HG03139 (cell line): ENCODE results near the gene CD33.

Source experiments
- ATAC-seq: cut with Tn5 transposase; IDR thresholded peaks from one replicate; pipeline ENCODE4 v1.9.1; 2021; ENCODE audit not compliant: unreplicated experiment

The CD33 gene

DNA sequence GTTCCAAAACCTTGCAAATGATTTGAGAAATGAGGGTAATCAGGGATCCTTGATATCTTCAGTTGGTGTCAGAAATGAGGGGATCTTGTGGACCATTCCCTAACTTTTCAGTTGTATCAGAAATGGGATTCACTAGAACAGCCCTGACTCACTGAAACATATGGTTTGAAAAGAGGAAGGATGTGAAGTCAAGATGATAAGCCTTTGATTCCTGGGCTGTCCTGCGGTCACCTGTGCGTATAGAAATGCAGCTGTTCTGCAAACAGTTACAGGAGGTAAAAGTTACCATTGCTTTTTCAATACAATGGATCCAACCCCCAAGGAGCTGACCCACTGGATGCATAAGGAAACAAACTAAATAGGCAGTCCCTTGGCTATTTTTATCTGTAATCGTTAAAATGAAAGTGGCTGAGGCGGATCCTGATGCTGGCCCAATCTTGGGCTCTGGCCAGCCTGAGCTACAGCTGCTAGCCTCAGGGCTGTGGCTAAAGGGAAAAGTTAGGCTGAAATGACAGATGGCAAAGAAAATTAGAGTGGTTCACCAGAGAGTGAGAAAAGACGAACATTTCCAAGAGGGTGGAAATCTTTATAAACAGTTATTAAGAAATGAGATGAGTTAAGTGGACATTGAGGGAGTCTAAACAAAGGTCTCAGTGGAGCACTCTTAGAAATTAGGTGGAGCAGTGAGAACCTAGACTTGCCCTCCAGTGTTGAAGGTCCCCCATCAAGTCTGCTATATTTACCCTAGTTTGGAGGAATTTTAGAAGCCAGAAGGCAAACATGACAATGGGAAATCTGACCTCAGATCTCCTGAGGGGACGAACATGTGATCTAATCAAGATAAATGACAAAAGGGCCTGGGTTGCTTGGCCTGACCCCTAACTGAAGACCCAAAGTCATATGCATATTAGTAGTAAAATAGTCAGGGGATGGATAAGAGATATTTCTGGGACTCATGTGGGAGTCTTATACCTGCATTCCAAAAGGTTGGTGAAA lies 33.6 kb downstream of the CD33 start:
- ATAC-seq, result no peak

GRCh38 chr19:51259348-51260245 lies 34.7 kb downstream of the CD33 start:
- no peak for ATAC-seq

DNA sequence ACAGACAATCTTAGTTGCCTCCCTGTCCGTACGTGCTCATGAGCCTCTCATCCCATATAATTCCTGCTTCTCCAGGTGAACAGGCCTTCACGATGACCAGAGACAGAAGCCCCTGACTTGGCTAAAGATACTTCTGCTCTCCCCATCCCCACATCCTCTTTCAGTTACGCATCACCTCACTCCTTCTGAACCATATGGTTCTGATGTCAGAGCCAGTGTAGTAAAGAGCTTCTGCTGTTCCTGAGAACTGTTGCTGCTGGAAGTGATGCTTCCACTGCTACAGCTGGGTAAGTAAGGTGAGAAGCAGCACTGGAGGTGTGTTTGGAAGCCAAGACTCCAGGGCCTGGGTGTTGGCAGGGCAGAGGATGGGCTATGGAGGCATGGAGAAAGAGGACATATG lies 38.9 kb downstream of the CD33 start:
- ATAC-seq, result no peak

DNA sequence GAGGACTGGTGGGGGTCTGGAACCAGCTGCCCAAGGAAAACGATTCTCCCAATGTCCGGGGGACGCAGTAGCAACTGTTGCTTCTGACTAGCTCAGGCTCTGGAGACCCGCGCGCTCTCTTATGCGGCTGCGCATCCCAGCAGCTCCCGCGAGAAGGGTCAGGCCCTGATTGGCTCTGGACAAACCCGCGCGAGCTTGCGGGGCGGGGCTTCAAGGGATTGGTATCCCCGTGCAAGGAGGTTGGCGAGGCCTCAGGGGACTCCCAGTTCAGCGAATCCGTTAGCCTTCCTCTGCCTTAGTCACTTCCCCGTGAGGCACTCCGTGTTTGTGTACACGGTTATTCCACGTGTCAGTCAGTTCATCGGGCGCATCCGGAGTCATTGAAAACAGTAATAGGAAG lies 46.2 kb downstream of the CD33 start:
- no peak for ATAC-seq

GRCh38 chr19:51272183-51272810 lies 47.4 kb downstream of the CD33 start:
- ATAC-seq, result no peak

- no peak for ATAC-seq
Measured at GRCh38 chr19:51274049-51274770, 49.3 kb downstream of the CD33 start.

- ATAC-seq, result no peak
Measured at GRCh38 chr19:51277112-51277511, 52.2 kb downstream of the CD33 start.

DNA sequence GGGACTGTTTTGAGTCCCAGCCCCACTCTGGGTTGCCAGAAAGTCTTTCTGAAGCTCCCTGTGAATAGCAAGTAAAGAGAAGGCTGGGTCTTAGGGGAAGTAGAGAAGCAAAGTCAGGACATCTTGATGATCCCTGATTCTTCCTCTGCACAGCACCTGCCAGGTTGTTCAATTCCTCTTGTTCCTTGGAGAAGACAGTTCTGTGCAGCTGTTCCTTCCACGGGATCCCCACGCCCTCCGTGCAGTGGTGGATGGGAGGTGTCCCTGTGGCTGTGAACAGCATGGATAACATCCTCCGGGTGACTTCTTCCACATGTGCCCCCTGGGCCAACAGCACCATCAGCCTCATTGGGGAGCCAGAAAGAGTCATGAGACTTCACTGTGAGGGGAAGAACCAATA lies 57.5 kb downstream of the CD33 start:
- ATAC-seq, result no peak

DNA sequence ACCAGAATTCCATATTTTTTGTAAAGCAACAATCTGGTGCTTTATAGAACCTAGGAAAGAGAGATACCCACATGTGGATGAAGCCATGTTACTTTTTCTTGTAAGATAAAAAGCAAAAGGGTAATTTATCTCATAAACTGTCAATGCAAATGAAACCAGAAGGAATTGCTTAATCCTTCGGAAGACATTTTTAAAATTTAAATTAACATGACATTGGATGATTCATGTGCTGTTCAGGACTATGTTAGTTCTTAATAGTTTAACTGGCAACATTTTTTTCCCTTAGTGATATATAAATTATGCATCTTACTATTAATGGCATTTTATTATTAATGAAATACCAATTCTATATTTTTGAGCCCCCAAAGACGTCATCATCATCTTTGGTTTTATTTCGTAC lies 60.8 kb downstream of the CD33 start:
- ATAC-seq, result no peak
